Activated naive CD4-positive, alpha-beta T cell treated with anti-CD3 and anti-CD28 coated beads for 36 hours (primary cell): ENCODE data around the gene ATF7. TPM values are rescaled to one million over a fixed set of nuclear protein-coding genes. Genes with fewer than 3 reads are reported as not detected.
"Not testable (repeated sequence)": the region's sequence is repeated elsewhere in the genome, so short reads cannot be mapped to it uniquely, and the experiment has no call there.

Experiments used
- CTCF ChIA-PET: fragments of 350-600 bp; sonication (Branson Sonifier 250); formaldehyde crosslinking; loops from one replicate; lab custom pipeline; 2021; ENCODE audit warnings: antibody characterized with exemption; lab: Charles Lee
- DNase-seq: peaks from one replicate; pipeline ENCODE4 v3.0.0-alpha.2; 2020
- H3K27ac Mint-ChIP-seq: one replicate; pipeline ENCODE4 v1.8.0; 2021; ENCODE audit warnings: mild to moderate bottlenecking, mixed read lengths
- H3K27me3 Mint-ChIP-seq: one replicate; pipeline ENCODE4 v1.8.0; 2021; ENCODE audit warnings: low read depth, mixed read lengths
- H3K36me3 Mint-ChIP-seq: one replicate; pipeline ENCODE4 v1.8.0; 2021; ENCODE audit warnings: low read depth, mixed read lengths
- H3K4me1 Mint-ChIP-seq: one replicate; pipeline ENCODE4 v1.8.0; 2021; ENCODE audit warnings: low read depth, mixed read lengths
- H3K4me3 Mint-ChIP-seq: one replicate; pipeline ENCODE4 v1.8.0; 2021; ENCODE audit warnings: mild to moderate bottlenecking, moderate library complexity, mixed read lengths
- H3K9me3 Mint-ChIP-seq: one replicate; pipeline ENCODE4 v1.8.0; 2021; ENCODE audit warnings: mixed read lengths
- intact Hi-C: fragments of 100-400 bp; cut with micrococcal nuclease; formaldehyde crosslinking; loops from one replicate; pipeline ENCODE4 v1.15.1; 2023
- total RNA-seq, 2 experiments: library from RNA; stranded (reverse); gene quantifications; one replicate each; pipeline ENCODE4 v1.2.3, GENCODE V29; 2021

The ATF7 gene
- total RNA-seq, 2 experiments from 2014 or later = 19.7 to 19.8 TPM

- CTCF ChIA-PET = no interaction called here
- H3K4me1 Mint-ChIP-seq = peaks cover 22% of the 10 kb centered on the region
Observed at GRCh38 chr12:53604581-53604980, 21.6 kb downstream of the ATF7 start.

GRCh38 chr12:53603804-53604203 lies 22.4 kb downstream of the ATF7 start:
- CTCF ChIA-PET = interaction anchor here (1.0 kb wide), 1 partner anchor 26 kb away, joined by 4 read pairs; no protein-coding TSS in a partner anchor
- H3K27ac Mint-ChIP-seq = no peak overlapping the region
- H3K4me1 Mint-ChIP-seq = peaks cover 22% of the 10 kb centered on the region
- peaks cover 3% of the 10 kb centered on the region for H3K36me3 Mint-ChIP-seq
- no peaks in the 10 kb centered on the region for H3K9me3 Mint-ChIP-seq
- intact Hi-C loops = no loop called here
- H3K4me3 Mint-ChIP-seq = no peak overlapping the region
- no peaks in the 10 kb centered on the region for H3K27me3 Mint-ChIP-seq
- no peak for DNase-seq

More at GRCh38 chr12:53604581-53604980, 21.6 kb downstream of the ATF7 start:
- H3K9me3 Mint-ChIP-seq = no peaks in the 10 kb centered on the region
- intact Hi-C loops = no loop called here
- DNase-seq = no peak
- peaks cover 2% of the 10 kb centered on the region for H3K36me3 Mint-ChIP-seq
- no peak overlapping the region for H3K4me3 Mint-ChIP-seq
- no peaks in the 10 kb centered on the region for H3K27me3 Mint-ChIP-seq
- H3K27ac Mint-ChIP-seq = no peak overlapping the region

- H3K36me3 Mint-ChIP-seq = peaks cover 7% of the 10 kb centered on the region
- no peak overlapping the region for H3K4me3 Mint-ChIP-seq
- intact Hi-C loops = no loop called here
- no peak overlapping the region for H3K27ac Mint-ChIP-seq
- H3K9me3 Mint-ChIP-seq = no peaks in the 10 kb centered on the region
- H3K27me3 Mint-ChIP-seq = no peaks in the 10 kb centered on the region
- DNase-seq = no peak
- H3K4me1 Mint-ChIP-seq = peaks cover 22% of the 10 kb centered on the region
- CTCF ChIA-PET = interaction anchor here (1.0 kb wide), 1 partner anchor 25 kb away, joined by 4 read pairs; no protein-coding TSS in a partner anchor
Observed at GRCh38 chr12:53603196-53603595, 23.0 kb downstream of the ATF7 start.

- H3K27ac Mint-ChIP-seq = no peak overlapping the region
- H3K36me3 Mint-ChIP-seq = peaks cover 10% of the 10 kb centered on the region
- DNase-seq = no peak
- CTCF ChIA-PET = interaction anchor here (0.7 kb wide), 1 partner anchor 59 kb away, joined by 4 read pairs; no protein-coding TSS in a partner anchor
- no peak overlapping the region for H3K4me3 Mint-ChIP-seq
- no peaks in the 10 kb centered on the region for H3K27me3 Mint-ChIP-seq
- peaks cover 22% of the 10 kb centered on the region for H3K4me1 Mint-ChIP-seq
- intact Hi-C loops = no loop called here
- H3K9me3 Mint-ChIP-seq = no peaks in the 10 kb centered on the region
Observed at GRCh38 chr12:53602176-53602864, 23.9 kb downstream of the ATF7 start.

- no peak for DNase-seq
- intact Hi-C loops = no loop called here
- H3K9me3 Mint-ChIP-seq = no peaks in the 10 kb centered on the region
- H3K27me3 Mint-ChIP-seq = no peaks in the 10 kb centered on the region
- H3K36me3 Mint-ChIP-seq = peaks cover 8% of the 10 kb centered on the region
- CTCF ChIA-PET = no interaction called here
- no peak overlapping the region for H3K27ac Mint-ChIP-seq
- H3K4me3 Mint-ChIP-seq = no peak overlapping the region
- H3K4me1 Mint-ChIP-seq = peaks cover 22% of the 10 kb centered on the region
Observed at GRCh38 chr12:53601296-53601847, 24.8 kb downstream of the ATF7 start.

GRCh38 chr12:53600490-53601295 lies 25.5 kb downstream of the ATF7 start:
- CTCF ChIA-PET = interaction anchor here (1.1 kb wide), 1 partner anchor 9 kb away, joined by 3 read pairs; no protein-coding TSS in a partner anchor
- no peaks in the 10 kb centered on the region for H3K9me3 Mint-ChIP-seq
- H3K27me3 Mint-ChIP-seq = no peaks in the 10 kb centered on the region
- H3K27ac Mint-ChIP-seq = no peak overlapping the region
- DNase-seq = no peak
- H3K4me3 Mint-ChIP-seq = no peak overlapping the region
- H3K36me3 Mint-ChIP-seq = peaks cover 8% of the 10 kb centered on the region
- H3K4me1 Mint-ChIP-seq = peaks cover 22% of the 10 kb centered on the region
- intact Hi-C loops = no loop called here

- no peak overlapping the region for H3K4me3 Mint-ChIP-seq
- no peaks in the 10 kb centered on the region for H3K9me3 Mint-ChIP-seq
- no peak overlapping the region for H3K27ac Mint-ChIP-seq
- intact Hi-C loops = loop anchor here (2.0 kb wide), 1 partner anchor 77 kb away; the partner anchor contains the start of gene ATP5MC2
- H3K36me3 Mint-ChIP-seq = peaks cover 8% of the 10 kb centered on the region
- DNase-seq = no peak
- CTCF ChIA-PET = interaction anchor here (0.6 to 1.1 kb wide), 2 partner anchors 8 to 23 kb away, joined by 3 to 4 read pairs; no protein-coding TSS in a partner anchor
- H3K27me3 Mint-ChIP-seq = no peaks in the 10 kb centered on the region
- H3K4me1 Mint-ChIP-seq = peaks cover 20% of the 10 kb centered on the region
Observed at GRCh38 chr12:53599579-53599978, 26.6 kb downstream of the ATF7 start.

- DNase-seq, H3K27ac Mint-ChIP-seq, CTCF ChIA-PET, H3K9me3 Mint-ChIP-seq, H3K27me3 Mint-ChIP-seq, H3K36me3 Mint-ChIP-seq, H3K4me3 Mint-ChIP-seq: not testable (repeated sequence)
- intact Hi-C loops = loop anchor here (2.0 kb wide), 1 partner anchor 78 kb away; the partner anchor contains the start of gene ATP5MC2
- H3K4me1 Mint-ChIP-seq = peaks cover 19% of the 10 kb centered on the region
Observed at GRCh38 chr12:53598971-53599370, 27.2 kb downstream of the ATF7 start.

- intact Hi-C loops = no loop called here
Observed at GRCh38 chr12:53596920-53597363, 29.2 kb downstream of the ATF7 start.

GRCh38 chr12:53594897-53595615 lies 31.1 kb downstream of the ATF7 start:
- H3K27ac Mint-ChIP-seq = no peak overlapping the region
- H3K27me3 Mint-ChIP-seq = no peaks in the 10 kb centered on the region
- CTCF ChIA-PET = interaction anchor here (0.7 kb wide), 1 partner anchor 42 kb away, joined by 3 read pairs; no protein-coding TSS in a partner anchor
- intact Hi-C loops = no loop called here
- H3K36me3 Mint-ChIP-seq = peaks cover 8% of the 10 kb centered on the region
- H3K9me3 Mint-ChIP-seq = no peaks in the 10 kb centered on the region
- peaks cover 20% of the 10 kb centered on the region for H3K4me1 Mint-ChIP-seq
- H3K4me3 Mint-ChIP-seq = no peak overlapping the region
- no peak for DNase-seq

More at GRCh38 chr12:53596920-53597363, 29.2 kb downstream of the ATF7 start:
- Mint-ChIP-seq H3K4me3 (no peak overlapping the region), H3K9me3 (no peaks in the 10 kb centered on the region), H3K36me3 (peaks cover 8% of the 10 kb centered on the region), H3K27ac (no peak overlapping the region), H3K27me3 (no peaks in the 10 kb centered on the region), H3K4me1 (peaks cover 9% of the 10 kb centered on the region)
- CTCF ChIA-PET = no interaction called here
- no peak for DNase-seq

- peaks cover 7% of the 10 kb centered on the region for H3K36me3 Mint-ChIP-seq
- intact Hi-C loops = no loop called here
- no peak overlapping the region for H3K4me3 Mint-ChIP-seq
- no peaks in the 10 kb centered on the region for H3K9me3 Mint-ChIP-seq
- no peak for DNase-seq
- CTCF ChIA-PET = interaction anchor here (1.4 to 3.3 kb wide), 2 partner anchors 50 to 152 kb away, joined by 3 to 14 read pairs; no protein-coding TSS in a partner anchor
- H3K27me3 Mint-ChIP-seq = no peaks in the 10 kb centered on the region
- H3K4me1 Mint-ChIP-seq = peaks cover 31% of the 10 kb centered on the region
- H3K27ac Mint-ChIP-seq = no peak overlapping the region
Observed at GRCh38 chr12:53593707-53594106, 32.5 kb downstream of the ATF7 start.
